H1 (cell line): ENCODE measurements around the gene OPA3. TPM values are rescaled to one million over a fixed set of nuclear protein-coding genes. Genes with fewer than 3 reads are reported as not detected.

Experiments used
- CTCF ChIP-seq, 3 experiments: IDR thresholded peaks; 1 replicate in 2 of 3; 2 replicates in 1 of 3; pipeline versions ENCODE4 v1.5.1 to v1.6.1; 2011; ENCODE audit warnings: low read length in 3 of 3, mild to moderate bottlenecking in 3 of 3, inconsistent platforms in 2 of 3, low read depth in 1 of 3, moderate library complexity in 1 of 3; ENCODE audit not compliant: insufficient read depth in 1 of 3; ENCODE audit errors: control extremely low read depth in 1 of 3
- polyA plus RNA-seq, 7 experiments: library from polyadenylated mRNA; depleted of rRNA in 3 of 7; stranded (reverse) in 5 of 7; unstranded in 2 of 7; fragments of >200 nt in 5 of 7; fragments of 200-250 nt in 2 of 7; gene quantifications; 1 replicate in 5 of 7; 2 replicates in 1 of 7; 4 replicates in 1 of 7; pipeline versions ENCODE4 v1.2.1 to v1.2.3, GENCODE V29; 2011 to 2013; ENCODE audit warnings: missing spikeins in 2 of 7, mixed read lengths in 2 of 7
- total RNA-seq: library from RNA; stranded (reverse); fragmentation: NEBNext Ultra II Directional; extraction: Animal tissue kit (Norgen Biotek cat#: 25700); gene quantifications from 2 replicates; pipeline ENCODE4 v1.2.1, GENCODE V29; 2021

The OPA3 gene
- total and polyA plus RNA-seq, 2 of the 8 experiments (the other 6 are each of a cell fraction or from before 2014, with no cell fraction given) = 12.5 to 14.5 TPM

- TF ChIP-seq CTCF (IDR thresholded peaks at IDR 0.05; ENCODE audit: control extremely low read depth in 1 of 3, insufficient read depth in 1 of 3, low read depth in 1 of 3, low read length in 3 of 3) = no peak
These were observed 15.9 kb downstream of the OPA3 start (continued) for GRCh38 chr19:45568732-45569131.
